Measurements from ENCODE around the gene PABPC1L.

DNA sequence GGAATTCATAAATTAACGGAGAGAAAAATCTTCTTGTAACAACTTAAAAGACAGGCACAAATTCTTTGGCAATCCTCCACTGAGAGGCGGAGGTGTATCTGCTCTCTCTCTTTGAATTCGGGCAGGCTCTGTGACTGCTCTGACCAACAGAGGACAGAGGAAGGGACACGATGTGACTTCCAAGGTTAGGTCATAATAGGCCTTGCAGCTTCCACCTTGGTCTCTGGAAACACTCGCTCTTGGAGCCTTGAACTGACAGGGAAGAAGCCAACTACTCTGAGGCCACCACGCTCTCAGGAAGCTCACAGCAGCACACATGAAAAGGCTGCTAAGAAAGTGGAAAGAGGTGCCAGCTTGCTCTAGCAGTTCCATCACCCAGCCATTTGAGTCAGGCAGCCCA, 35.4 kb downstream of the PABPC1L start:
- TF ChIP-seq, protein P1, sequence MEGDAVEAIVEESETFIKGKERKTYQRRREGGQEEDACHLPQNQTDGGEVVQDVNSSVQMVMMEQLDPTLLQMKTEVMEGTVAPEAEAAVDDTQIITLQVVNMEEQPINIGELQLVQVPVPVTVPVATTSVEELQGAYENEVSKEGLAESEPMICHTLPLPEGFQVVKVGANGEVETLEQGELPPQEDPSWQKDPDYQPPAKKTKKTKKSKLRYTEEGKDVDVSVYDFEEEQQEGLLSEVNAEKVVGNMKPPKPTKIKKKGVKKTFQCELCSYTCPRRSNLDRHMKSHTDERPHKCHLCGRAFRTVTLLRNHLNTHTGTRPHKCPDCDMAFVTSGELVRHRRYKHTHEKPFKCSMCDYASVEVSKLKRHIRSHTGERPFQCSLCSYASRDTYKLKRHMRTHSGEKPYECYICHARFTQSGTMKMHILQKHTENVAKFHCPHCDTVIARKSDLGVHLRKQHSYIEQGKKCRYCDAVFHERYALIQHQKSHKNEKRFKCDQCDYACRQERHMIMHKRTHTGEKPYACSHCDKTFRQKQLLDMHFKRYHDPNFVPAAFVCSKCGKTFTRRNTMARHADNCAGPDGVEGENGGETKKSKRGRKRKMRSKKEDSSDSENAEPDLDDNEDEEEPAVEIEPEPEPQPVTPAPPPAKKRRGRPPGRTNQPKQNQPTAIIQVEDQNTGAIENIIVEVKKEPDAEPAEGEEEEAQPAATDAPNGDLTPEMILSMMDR (conservative IDR thresholded peaks at IDR 0.05) = no peak
- no peak for TF ChIP-seq ZFX (IDR thresholded peaks at IDR 0.05)

Data from C4-2B (cell line).